HG03469 (cell line): ENCODE data around the gene COQ3.

Experiments
- ATAC-seq: cut with Tn5 transposase; IDR thresholded peaks from one replicate; pipeline ENCODE4 v1.9.1; 2021; ENCODE audit warnings: mild to moderate bottlenecking, moderate library complexity, moderate number of reproducible peaks; ENCODE audit not compliant: unreplicated experiment

Gene COQ3

DNA sequence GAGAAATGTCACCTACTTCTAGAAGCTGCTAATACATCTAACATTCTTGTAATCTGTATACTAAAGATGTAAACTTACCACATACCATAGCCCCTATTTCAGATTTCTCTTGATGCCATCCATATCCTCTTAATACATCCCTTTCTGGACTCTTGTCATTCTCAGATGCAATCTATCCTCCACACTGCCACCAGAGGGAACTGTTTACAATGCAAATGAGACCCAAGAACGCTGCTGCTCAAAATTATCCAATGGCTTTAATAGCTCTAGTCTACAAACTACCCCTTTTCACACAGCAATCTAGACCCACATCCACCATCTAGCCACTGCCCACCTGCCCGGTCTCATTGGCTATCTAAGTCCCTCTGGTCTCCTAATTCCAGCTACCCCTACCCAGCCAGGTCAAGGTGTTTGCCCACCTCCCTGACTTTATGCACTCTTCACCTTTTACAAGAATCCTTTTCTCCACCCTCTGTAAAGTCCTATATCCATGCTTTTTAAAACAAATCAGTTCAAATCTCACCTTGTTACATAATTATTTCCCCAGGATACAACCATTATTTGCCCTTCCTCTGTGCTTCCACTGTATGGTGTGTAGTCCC lies 59.4 kb downstream of the COQ3 start:
- ATAC-seq: peak; percentile 29

DNA sequence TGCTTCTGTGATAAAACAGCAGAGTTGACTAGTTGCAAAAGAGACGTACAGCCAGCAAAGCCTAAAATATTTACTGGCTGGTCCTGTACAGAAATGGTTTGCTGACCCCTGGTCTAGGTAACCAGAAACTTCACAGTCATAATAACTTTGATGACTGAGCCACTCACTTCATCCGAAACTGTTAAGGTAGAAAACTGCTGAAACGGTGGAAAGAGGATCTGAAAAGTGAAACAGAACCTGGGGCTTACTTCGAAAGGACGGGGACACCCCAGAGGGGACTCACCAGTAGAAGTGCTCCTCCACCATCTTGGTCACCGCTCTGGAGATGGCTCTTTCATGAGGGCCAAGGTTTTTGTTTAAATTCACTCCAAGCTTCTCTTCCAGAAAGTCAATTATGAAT lies 60.9 kb downstream of the COQ3 start:
- ATAC-seq: peak; percentile 89

DNA sequence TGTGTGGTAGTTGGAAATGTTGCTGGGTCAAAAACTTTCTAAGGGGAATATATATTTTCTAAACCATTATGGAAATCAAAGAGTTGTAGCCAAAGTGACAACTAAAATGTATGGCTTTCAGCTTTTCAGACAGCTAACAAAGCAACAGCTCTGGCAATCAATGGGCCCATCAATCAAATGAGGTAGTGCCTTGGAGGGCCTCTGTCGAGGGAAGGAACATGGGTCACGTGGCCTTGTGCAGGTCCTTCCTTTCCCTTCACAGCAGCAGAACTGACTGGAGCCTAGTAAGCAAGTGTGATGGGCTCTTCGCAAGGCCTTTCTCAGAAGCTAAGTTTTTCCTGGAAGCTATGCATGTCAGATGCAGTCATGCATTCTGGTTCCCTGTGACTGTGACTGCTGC lies 62.5 kb downstream of the COQ3 start:
- ATAC-seq: no peak

DNA sequence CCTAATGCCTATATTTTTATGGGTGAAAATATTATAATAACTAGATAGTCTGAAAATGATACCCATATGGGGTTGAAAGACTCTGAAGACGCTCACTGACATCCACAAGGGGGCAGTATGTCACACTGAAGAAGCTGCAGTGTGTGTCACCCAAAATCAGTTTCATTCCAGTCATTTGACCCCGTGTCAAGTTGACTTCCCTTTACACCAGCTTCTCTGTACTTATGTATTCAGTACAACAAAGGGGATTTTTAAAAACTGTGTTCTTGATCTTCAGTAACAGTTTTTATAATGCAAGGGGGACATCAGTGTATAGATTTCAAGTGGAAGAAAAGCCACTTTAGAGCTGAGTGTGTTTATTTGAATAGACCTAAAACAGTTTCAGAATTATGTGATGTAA lies 63.8 kb downstream of the COQ3 start:
- ATAC-seq: peak; percentile 52

DNA sequence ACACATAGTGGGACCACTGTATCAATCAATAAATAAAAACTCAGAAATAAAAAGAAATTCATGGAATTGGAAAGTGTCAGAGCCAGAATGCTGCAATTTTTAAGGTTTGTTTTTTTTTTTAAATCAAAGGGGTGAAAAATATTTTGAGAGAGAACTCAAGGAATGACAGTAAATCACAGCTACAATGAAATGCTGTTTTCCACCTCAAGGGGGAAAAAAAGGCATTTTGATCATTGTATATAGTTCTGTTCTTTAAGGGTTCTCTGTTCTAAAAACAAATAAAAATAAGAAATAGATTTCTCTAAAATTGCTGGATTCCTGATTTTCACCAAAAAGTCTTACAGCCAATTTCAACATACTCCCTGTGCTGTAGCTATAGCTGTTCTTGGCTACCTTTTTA lies 69.0 kb downstream of the COQ3 start:
- no peak for ATAC-seq
